KMS-11 (cell line): ENCODE results near the gene MSI2.

Experiments used
- H2AFZ ChIP-seq: fragments of 200-600 bp; sonication (generic); 2 replicates; pipeline ENCODE4 v1.6.1; 2016; ENCODE audit warnings: antibody characterized with exemption, mixed run types, low read depth
- H3K27ac ChIP-seq: fragments of 200-600 bp; sonication (generic); 2 replicates; pipeline ENCODE4 v1.6.1; 2016; ENCODE audit warnings: mild to moderate bottlenecking, mixed run types
- H3K27me3 ChIP-seq: fragments of 200-600 bp; sonication (generic); 2 replicates; pipeline ENCODE4 v1.6.1; 2017; ENCODE audit warnings: mild to moderate bottlenecking, low read depth, mixed run types, moderate library complexity; ENCODE audit not compliant: insufficient read depth
- H3K36me3 ChIP-seq: fragments of 200-600 bp; sonication (generic); 2 replicates; pipeline ENCODE4 v1.6.1; 2017; ENCODE audit warnings: mild to moderate bottlenecking, mixed run types; ENCODE audit not compliant: insufficient read depth
- H3K4me1 ChIP-seq: fragments of 200-600 bp; sonication (generic); 2 replicates; pipeline ENCODE4 v1.6.1; 2016; ENCODE audit warnings: mild to moderate bottlenecking, low read depth, mixed run types; ENCODE audit not compliant: poor library complexity, severe bottlenecking
- H3K4me2 ChIP-seq: fragments of 200-600 bp; sonication (generic); 2 replicates; pipeline ENCODE4 v1.7.0; 2016; ENCODE audit warnings: mild to moderate bottlenecking, mixed run types
- H3K4me3 ChIP-seq: fragments of 200-600 bp; sonication (generic); IDR thresholded peaks from 2 replicates; pipeline ENCODE4 v1.6.1; 2017; ENCODE audit warnings: low read depth, low read length, mixed read lengths; ENCODE audit not compliant: insufficient read depth
- H3K79me2 ChIP-seq: fragments of 200-600 bp; sonication (generic); 2 replicates; pipeline ENCODE4 v1.6.1; 2016; ENCODE audit warnings: low read depth, mixed run types; ENCODE audit not compliant: insufficient read depth
- H3K9ac ChIP-seq: fragments of 200-600 bp; sonication (generic); 2 replicates; pipeline ENCODE4 v1.6.1; 2016; ENCODE audit warnings: mild to moderate bottlenecking, mixed run types
- H4K20me1 ChIP-seq: fragments of 200-600 bp; sonication (generic); 2 replicates; pipeline ENCODE4 v1.6.1; 2016; ENCODE audit warnings: mild to moderate bottlenecking, mixed run types; ENCODE audit not compliant: insufficient read depth
- TF ChIP-seq, protein P1 (sequence below): fragments of 200-600 bp; sonication (generic); conservative IDR thresholded peaks from 2 replicates; pipeline ENCODE4 v1.6.1; 2017; ENCODE audit warnings: low read depth, mild to moderate bottlenecking, antibody characterized with exemption, low read length, moderate library complexity, mixed read lengths

The MSI2 gene

GRCh38 chr17:57722704-57723043 lies 466.4 kb downstream of the MSI2 start:
- no peaks in the 10 kb centered on the region for H3K4me1 ChIP-seq
- no peaks in the 10 kb centered on the region for H4K20me1 ChIP-seq
- H3K27me3 ChIP-seq, result no peaks in the 10 kb centered on the region
- H3K4me3 ChIP-seq, result no peak overlapping the region
- TF ChIP-seq, protein P1, sequence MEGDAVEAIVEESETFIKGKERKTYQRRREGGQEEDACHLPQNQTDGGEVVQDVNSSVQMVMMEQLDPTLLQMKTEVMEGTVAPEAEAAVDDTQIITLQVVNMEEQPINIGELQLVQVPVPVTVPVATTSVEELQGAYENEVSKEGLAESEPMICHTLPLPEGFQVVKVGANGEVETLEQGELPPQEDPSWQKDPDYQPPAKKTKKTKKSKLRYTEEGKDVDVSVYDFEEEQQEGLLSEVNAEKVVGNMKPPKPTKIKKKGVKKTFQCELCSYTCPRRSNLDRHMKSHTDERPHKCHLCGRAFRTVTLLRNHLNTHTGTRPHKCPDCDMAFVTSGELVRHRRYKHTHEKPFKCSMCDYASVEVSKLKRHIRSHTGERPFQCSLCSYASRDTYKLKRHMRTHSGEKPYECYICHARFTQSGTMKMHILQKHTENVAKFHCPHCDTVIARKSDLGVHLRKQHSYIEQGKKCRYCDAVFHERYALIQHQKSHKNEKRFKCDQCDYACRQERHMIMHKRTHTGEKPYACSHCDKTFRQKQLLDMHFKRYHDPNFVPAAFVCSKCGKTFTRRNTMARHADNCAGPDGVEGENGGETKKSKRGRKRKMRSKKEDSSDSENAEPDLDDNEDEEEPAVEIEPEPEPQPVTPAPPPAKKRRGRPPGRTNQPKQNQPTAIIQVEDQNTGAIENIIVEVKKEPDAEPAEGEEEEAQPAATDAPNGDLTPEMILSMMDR, result no peak
- H3K79me2 ChIP-seq, result no peaks in the 10 kb centered on the region
- H3K27ac ChIP-seq, result no peak overlapping the region
- H3K4me2 ChIP-seq, result no peak overlapping the region
- H2AFZ ChIP-seq, result no peak overlapping the region
- H3K9ac ChIP-seq, result no peak overlapping the region
- no peaks in the 10 kb centered on the region for H3K36me3 ChIP-seq

GRCh38 chr17:57723427-57724025 lies 467.2 kb downstream of the MSI2 start:
- H3K4me1 ChIP-seq, result no peaks in the 10 kb centered on the region
- no peak overlapping the region for H3K27ac ChIP-seq
- H3K4me3 ChIP-seq, result no peak overlapping the region
- no peak overlapping the region for H3K4me2 ChIP-seq
- no peaks in the 10 kb centered on the region for H3K27me3 ChIP-seq
- TF ChIP-seq, protein P1, result no peak
- H4K20me1 ChIP-seq, result no peaks in the 10 kb centered on the region
- no peak overlapping the region for H2AFZ ChIP-seq
- H3K9ac ChIP-seq, result no peak overlapping the region
- H3K36me3 ChIP-seq, result no peaks in the 10 kb centered on the region
- no peaks in the 10 kb centered on the region for H3K79me2 ChIP-seq

- no peak overlapping the region for H3K4me2 ChIP-seq
- no peak overlapping the region for H3K9ac ChIP-seq
- H3K36me3 ChIP-seq, result no peaks in the 10 kb centered on the region
- no peak overlapping the region for H3K4me3 ChIP-seq
- H3K27ac ChIP-seq, result no peak overlapping the region
- no peaks in the 10 kb centered on the region for H4K20me1 ChIP-seq
- H2AFZ ChIP-seq, result no peak overlapping the region
- TF ChIP-seq, protein P1, result no peak
- H3K27me3 ChIP-seq, result no peaks in the 10 kb centered on the region
- H3K4me1 ChIP-seq, result no peaks in the 10 kb centered on the region
- H3K79me2 ChIP-seq, result no peaks in the 10 kb centered on the region
Measured at GRCh38 chr17:57724026-57724728, 467.9 kb downstream of the MSI2 start.

GRCh38 chr17:57724729-57725125 lies 468.4 kb downstream of the MSI2 start:
- H3K27me3 ChIP-seq, result no peaks in the 10 kb centered on the region
- no peak overlapping the region for H2AFZ ChIP-seq
- TF ChIP-seq, protein P1, result no peak

More at GRCh38 chr17:57724729-57725125, 468.4 kb downstream of the MSI2 start:
- no peak overlapping the region for H3K9ac ChIP-seq
- no peak overlapping the region for H3K4me3 ChIP-seq
- no peaks in the 10 kb centered on the region for H3K4me1 ChIP-seq
- H3K27ac ChIP-seq, result no peak overlapping the region
- no peaks in the 10 kb centered on the region for H3K79me2 ChIP-seq
- H3K36me3 ChIP-seq, result no peaks in the 10 kb centered on the region
- no peak overlapping the region for H3K4me2 ChIP-seq
- H4K20me1 ChIP-seq, result no peaks in the 10 kb centered on the region
